CD14-positive monocyte (primary cell): ENCODE measurements around the gene CYTH1. TPM values are rescaled to one million over a fixed set of nuclear protein-coding genes. Genes with fewer than 3 reads are reported as not detected.

ENCODE experiments used
- DNase-seq, 3 donors: peaks; one replicate each; pipeline ENCODE4 v3.0.0-alpha.2; 2011 to 2022
- H2AFZ ChIP-seq: 2 replicates; pipeline ENCODE4 v1.6.0; 2012; ENCODE audit warnings: mild to moderate bottlenecking, low read depth, low read length, inconsistent platforms; ENCODE audit not compliant: insufficient read depth, poor library complexity, severe bottlenecking
- H3K27ac ChIP-seq, 2 donors: 1 replicate in 1 of 2; 2 replicates in 1 of 2; pipeline ENCODE4 v1.5.1; 2012 to 2013; ENCODE audit warnings: low read length in 2 of 2, control low read depth in 1 of 2, inconsistent platforms in 1 of 2, low read depth in 1 of 2, mild to moderate bottlenecking in 1 of 2
- H3K27me3 ChIP-seq, 2 donors: one replicate each; pipeline versions ENCODE4 v1.6.0 to v1.6.1; 2011 to 2013; ENCODE audit warnings: low read length in 2 of 2; ENCODE audit not compliant: control insufficient read depth in 2 of 2, insufficient read depth in 2 of 2
- H3K36me3 ChIP-seq, 2 donors: replicated peaks in 1 of 2; 1 replicate in 1 of 2; 2 replicates in 1 of 2; pipeline versions ENCODE4 v1.5.1 to v1.6.1; 2012 to 2013; ENCODE audit warnings: low read length in 2 of 2, control low read depth in 1 of 2, inconsistent platforms in 1 of 2, mild to moderate bottlenecking in 1 of 2; ENCODE audit not compliant: insufficient read depth in 2 of 2, control insufficient read depth in 1 of 2
- H3K4me1 ChIP-seq, 2 donors: 1 replicate in 1 of 2; 2 replicates in 1 of 2; pipeline versions ENCODE4 v1.5.1 to v1.6.1; 2012 to 2013; ENCODE audit warnings: low read length in 2 of 2, control low read depth in 1 of 2, inconsistent platforms in 1 of 2, mild to moderate bottlenecking in 1 of 2, moderate library complexity in 1 of 2; ENCODE audit not compliant: insufficient read depth in 2 of 2, control insufficient read depth in 1 of 2
- H3K4me2 ChIP-seq: replicated peaks from 2 replicates; pipeline ENCODE3; 2012; ENCODE audit warnings: low read length, moderate library complexity, mild to moderate bottlenecking; ENCODE audit not compliant: poor library complexity, severe bottlenecking; ENCODE audit errors: extremely low read depth
- H3K4me3 ChIP-seq, 3 experiments: fragments of 200-600 bp in 1 of 3; sonication (generic) in 1 of 3; replicated peaks in 1 of 3; 1 replicate in 2 of 3; 2 replicates in 1 of 3; pipeline ENCODE4 v1.5.1; 2011 to 2013; ENCODE audit warnings: low read length in 3 of 3, mild to moderate bottlenecking in 3 of 3, control low read depth in 2 of 3, low read depth in 2 of 3, inconsistent platforms in 1 of 3, moderate library complexity in 1 of 3
- H3K79me2 ChIP-seq: 2 replicates; pipeline ENCODE4 v1.6.0; 2012; ENCODE audit warnings: mild to moderate bottlenecking, control low read depth, inconsistent platforms, low read length, moderate library complexity; ENCODE audit not compliant: insufficient read depth
- H3K9ac ChIP-seq: 2 replicates; pipeline ENCODE4 v1.6.0; 2017; ENCODE audit warnings: low read length, mild to moderate bottlenecking; ENCODE audit not compliant: insufficient read depth, poor library complexity, severe bottlenecking
- H3K9me3 ChIP-seq, 2 donors: replicated peaks in 1 of 2; 1 replicate in 1 of 2; 2 replicates in 1 of 2; pipeline versions ENCODE4 v1.5.1 to v1.6.1; 2012 to 2013; ENCODE audit warnings: low read length in 2 of 2, control low read depth in 1 of 2; ENCODE audit not compliant: control insufficient read depth in 1 of 2, insufficient read depth in 1 of 2
- H4K20me1 ChIP-seq: 2 replicates; pipeline ENCODE4 v1.6.0; 2012; ENCODE audit warnings: mild to moderate bottlenecking, low read length, control low read depth, moderate library complexity; ENCODE audit not compliant: insufficient read depth
- H3K27ac Mint-ChIP-seq, 7 donors: one replicate each; pipeline ENCODE4 v1.8.0; 2020; ENCODE audit warnings: mild to moderate bottlenecking in 7 of 7, mixed read lengths in 7 of 7, moderate library complexity in 6 of 7, inconsistent platforms in 2 of 7
- H3K27me3 Mint-ChIP-seq, 3 donors: one replicate each; pipeline ENCODE4 v1.8.0; 2021 to 2022; ENCODE audit warnings: low read depth in 3 of 3, mild to moderate bottlenecking in 3 of 3, mixed read lengths in 3 of 3, moderate library complexity in 3 of 3, inconsistent platforms in 1 of 3
- H3K36me3 Mint-ChIP-seq, 2 donors: one replicate each; pipeline ENCODE4 v1.8.0; 2020; ENCODE audit warnings: mixed read lengths in 2 of 2, inconsistent platforms in 1 of 2, mild to moderate bottlenecking in 1 of 2
- H3K4me1 Mint-ChIP-seq: one replicate; pipeline ENCODE4 v1.8.0; 2020; ENCODE audit warnings: mild to moderate bottlenecking, mixed read lengths
- H3K4me3 Mint-ChIP-seq, 2 donors: one replicate each; pipeline ENCODE4 v1.8.0; 2020; ENCODE audit warnings: mild to moderate bottlenecking in 2 of 2, mixed read lengths in 2 of 2, moderate library complexity in 1 of 2
- H3K9me3 Mint-ChIP-seq, 7 donors: one replicate each; pipeline ENCODE4 v1.8.0; 2020 to 2022; ENCODE audit warnings: mixed read lengths in 7 of 7, mild to moderate bottlenecking in 6 of 7, moderate library complexity in 6 of 7, inconsistent platforms in 2 of 7
- CTCF ChIP-seq: fragments of 200-600 bp; IDR thresholded peaks from one replicate; pipeline ENCODE4 v1.8.0; 2022; ENCODE audit warnings: antibody characterized with exemption, mild to moderate bottlenecking
- WGBS: methylation state at CpG from one replicate; pipeline ENCODE4 v1.1.5; 2013; ENCODE audit warnings: missing lambda C conversion rate; ENCODE audit not compliant: insufficient coverage; 5-methylcytosine and 5-hydroxymethylcytosine counted together
- intact Hi-C, 2 donors: fragments of 100-400 bp; cut with micrococcal nuclease; formaldehyde crosslinking; loops; one replicate each; pipeline versions ENCODE4 v1.15.0 to v1.15.1; 2023
- polyA plus RNA-seq, 3 donors: library from polyadenylated mRNA; depleted of rRNA in 1 of 3; unstranded in 2 of 3; stranded (reverse) in 1 of 3; fragments of 300-500 nt in 2 of 3; fragments of >200 nt in 1 of 3; fragmentation: Illumina TruSeq in 2 of 3; gene quantifications; 1 replicate in 2 of 3; 2 replicates in 1 of 3; pipeline ENCODE4 v1.2.3, GENCODE V29; 2012 to 2021

CYTH1 gene
- polyA plus RNA-seq, 3 donors, result 68.6 to 211 (median 80.9) TPM

- Histone ChIP-seq H3K27ac (no peak overlapping the region), H3K36me3 (peaks cover 68 to 81% of the 10 kb centered on the region in 2 donors), H2AFZ (no peak overlapping the region), H3K9me3 (no peaks in the 10 kb centered on the region), H3K4me2 (no peak overlapping the region), H3K27me3 (no peaks in the 10 kb centered on the region), H3K79me2 (no peaks in the 10 kb centered on the region), H4K20me1 (peaks cover 33% of the 10 kb centered on the region), H3K9ac (no peak overlapping the region), H3K4me1 (peaks cover 23 to 25% of the 10 kb centered on the region in 2 donors), H3K4me3 (no peak overlapping the region)
- H3K27me3 Mint-ChIP-seq, result peaks cover 0 to 2% (median 0%) of the 10 kb centered on the region in 3 donors
- H3K9me3 Mint-ChIP-seq, result peaks cover 0 to 2% (median 0%) of the 10 kb centered on the region in 7 donors
- peaks cover 33% of the 10 kb centered on the region for H3K4me1 Mint-ChIP-seq
- H3K27ac Mint-ChIP-seq, result peak overlapping the region in 1 of 7 donors; percentile 37
- WGBS, result 96% methylated on average over 14 of the region's 14 CpGs
- TF ChIP-seq CTCF, result no peak
- DNase-seq, result no peak
- peaks cover 84 to 90% of the 10 kb centered on the region in 2 donors for H3K36me3 Mint-ChIP-seq
- intact Hi-C loops, result loop anchor here in 1 of 2 donors (5.0 kb wide), 1 partner anchor 35 kb away; no protein-coding TSS in a partner anchor
- H3K4me3 Mint-ChIP-seq, result no peak overlapping the region
These were observed 40.5 kb upstream of the CYTH1 start for GRCh38 chr17:78822552-78822951.

GRCh38 chr17:78821961-78822360 lies 39.9 kb upstream of the CYTH1 start:
- 94% methylated on average over 6 of the region's 8 CpGs for WGBS
- Histone ChIP-seq H3K27ac (no peak overlapping the region), H3K9ac (no peak overlapping the region), H3K27me3 (no peaks in the 10 kb centered on the region), H2AFZ (no peak overlapping the region), H4K20me1 (peaks cover 33% of the 10 kb centered on the region), H3K4me2 (no peak overlapping the region), H3K9me3 (no peaks in the 10 kb centered on the region), H3K79me2 (no peaks in the 10 kb centered on the region), H3K36me3 (peaks cover 74 to 87% of the 10 kb centered on the region in 2 donors), H3K4me3 (no peak overlapping the region), H3K4me1 (peaks cover 18 to 19% of the 10 kb centered on the region in 2 donors)
- Mint-ChIP-seq H3K4me1 (peaks cover 28% of the 10 kb centered on the region), H3K9me3 (peaks cover 0 to 2% (median 0%) of the 10 kb centered on the region in 7 donors), H3K36me3 (peaks cover 84 to 91% of the 10 kb centered on the region in 2 donors), H3K27me3 (peaks cover 0 to 2% (median 0%) of the 10 kb centered on the region in 3 donors), H3K27ac (no peak overlapping the region), H3K4me3 (no peak overlapping the region)
- intact Hi-C loops, result loop anchor here in 1 of 2 donors (5.0 kb wide), 1 partner anchor 35 kb away; no protein-coding TSS in a partner anchor
- no peak for DNase-seq
- TF ChIP-seq CTCF, result no peak
